Stimulated activated CD4-positive, alpha-beta T cell treated with anti-CD3 and anti-CD28 coated beads, Interleukin-2, amount 100 ng/mL, for 24 hours (primary cell): ENCODE data around the gene KRTAP13-3.

ENCODE experiments used
- DNase-seq, 2 donors: peaks; one replicate each; pipeline ENCODE4 v3.0.0-alpha.2; 2020

Gene KRTAP13-3

DNA sequence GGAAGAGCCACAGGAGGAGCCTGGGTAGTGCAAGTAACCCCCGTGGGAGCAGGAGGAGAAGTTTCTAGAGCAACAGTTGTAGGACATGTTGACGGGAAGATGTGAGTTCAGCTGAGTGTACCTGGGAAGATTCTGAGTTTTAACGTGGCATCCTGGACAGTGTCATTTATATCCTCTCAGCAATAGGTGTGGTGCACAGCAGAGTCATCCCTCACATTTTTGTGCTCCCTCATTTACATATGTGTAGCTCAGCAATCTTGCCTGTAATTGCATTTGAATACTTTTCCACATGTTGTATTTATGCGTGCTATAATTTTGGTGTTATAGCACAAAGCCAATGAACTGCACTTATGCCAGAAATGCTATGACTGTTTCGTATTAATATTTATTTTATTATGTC, at the start of gene KRTAP13-3:
Gene KRTAP13-3, minus strand, starts transcription at position 101 of the 400 bp plus-strand sequence. Its CDS starts 14 bp downstream, at position 87.
- DNase-seq: no peak

DNA sequence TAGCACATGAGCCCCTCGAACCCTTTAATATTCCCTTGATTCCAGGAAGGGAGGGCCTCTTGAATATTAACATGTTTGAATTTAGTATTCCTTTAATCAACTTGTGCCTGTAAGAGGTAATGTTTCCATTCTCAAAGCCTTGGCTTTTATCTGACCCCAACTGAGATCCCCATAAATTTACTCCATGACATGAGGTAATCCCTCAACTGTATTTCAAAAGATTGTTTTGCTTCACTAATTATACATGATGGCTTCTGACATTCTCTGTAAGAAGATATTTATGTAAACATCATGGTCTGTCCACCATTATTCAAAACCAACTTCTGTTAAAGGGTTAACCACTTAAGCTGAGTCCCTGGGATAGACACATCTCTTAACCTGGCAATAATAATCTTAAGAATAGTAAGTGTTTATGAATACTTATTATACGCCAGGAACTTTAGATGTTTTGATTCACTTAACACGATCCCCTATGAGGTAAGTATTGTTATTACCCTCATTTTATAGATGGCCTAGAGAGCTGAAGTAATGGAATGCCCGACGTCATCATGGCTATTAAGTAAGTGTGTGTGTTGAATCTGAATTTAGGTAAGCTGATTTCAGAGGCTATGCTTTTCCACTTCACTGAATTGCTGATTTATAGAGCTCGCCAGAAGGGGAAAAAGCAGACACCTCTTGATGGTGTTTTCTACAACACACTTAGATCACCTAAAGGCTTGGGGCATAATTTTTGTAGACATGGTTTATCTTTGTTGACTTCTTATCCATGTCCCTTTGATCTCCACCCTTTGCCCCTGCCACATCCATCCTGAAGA, 43.4 kb upstream of the KRTAP13-3 start:
- DNase-seq: no peak

- DNase-seq: no peak
These were observed 38.0 kb upstream of the KRTAP13-3 start for GRCh38 chr21:30463713-30464112.

GRCh38 chr21:30448514-30448913, 22.8 kb upstream of the KRTAP13-3 start:
- DNase-seq: no peak

DNA sequence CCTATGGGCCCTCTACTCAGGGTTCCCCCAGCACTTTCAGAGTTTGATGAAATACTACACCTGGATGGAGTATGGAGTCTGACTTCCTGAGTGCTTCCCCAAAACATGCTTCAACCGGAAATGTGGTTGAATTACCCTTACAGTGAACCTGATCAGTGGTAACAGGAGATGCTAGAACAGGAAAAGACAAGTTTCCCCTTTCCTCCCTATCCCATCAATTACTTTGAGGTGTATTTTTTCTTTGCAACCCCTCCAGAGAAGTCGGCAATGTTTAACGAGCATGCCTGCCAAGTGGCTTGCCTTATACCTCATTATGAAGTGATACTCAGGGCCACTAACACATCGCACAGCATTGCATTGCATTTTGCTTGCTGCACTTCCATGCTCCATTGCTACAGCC, 21.3 kb upstream of the KRTAP13-3 start:
- no peak for DNase-seq

DNA sequence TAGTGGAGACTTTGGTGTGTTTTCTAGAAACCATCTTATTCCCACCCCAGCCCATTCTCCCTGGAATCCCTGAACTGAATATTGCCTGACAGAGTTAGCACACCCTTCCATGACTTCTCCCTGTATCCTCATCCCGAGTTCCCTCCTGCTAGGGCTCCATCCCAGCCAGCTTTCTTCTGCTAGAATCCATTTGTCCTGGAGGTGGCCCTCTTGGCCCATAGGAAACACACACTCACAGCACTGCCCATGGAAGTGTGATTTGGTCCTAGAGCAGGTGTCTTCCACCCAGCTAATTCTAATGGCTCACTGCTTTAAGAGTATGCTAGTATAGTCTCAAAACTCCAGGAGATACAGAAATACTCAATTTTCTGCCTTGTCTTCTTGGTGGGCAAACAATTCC, 18.5 kb upstream of the KRTAP13-3 start:
- no peak for DNase-seq

DNA sequence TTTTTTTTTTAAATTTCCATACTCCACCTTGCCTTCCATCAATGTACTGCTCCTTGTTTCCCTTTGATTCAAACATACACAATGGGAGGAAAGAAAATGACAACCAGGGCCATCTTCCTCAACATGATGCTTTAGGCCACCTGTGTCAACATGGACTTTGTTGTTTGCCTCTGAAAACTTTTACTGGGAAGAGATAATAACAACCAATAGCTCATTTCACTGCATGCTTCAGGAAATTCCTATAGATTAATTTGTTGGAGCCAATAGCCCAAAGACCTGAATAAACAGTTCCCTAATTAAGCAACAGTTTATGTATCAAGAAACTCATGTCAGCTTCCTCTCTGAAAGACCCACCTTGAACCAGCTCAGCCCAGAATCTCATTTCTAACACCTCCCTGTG, 17.5 kb upstream of the KRTAP13-3 start:
- DNase-seq: no peak

- no peak for DNase-seq
These were observed 14.2 kb upstream of the KRTAP13-3 start, which contains the start of gene KRTAP15-1 for GRCh38 chr21:30439975-30440374. Gene KRTAP15-1 (plus strand): TSS chr21:30440275. CDS start chr21:30440328, 53 bp downstream.

GRCh38 chr21:30437010-30437565, 11.4 kb upstream of the KRTAP13-3 start:
- DNase-seq: no peak

DNA sequence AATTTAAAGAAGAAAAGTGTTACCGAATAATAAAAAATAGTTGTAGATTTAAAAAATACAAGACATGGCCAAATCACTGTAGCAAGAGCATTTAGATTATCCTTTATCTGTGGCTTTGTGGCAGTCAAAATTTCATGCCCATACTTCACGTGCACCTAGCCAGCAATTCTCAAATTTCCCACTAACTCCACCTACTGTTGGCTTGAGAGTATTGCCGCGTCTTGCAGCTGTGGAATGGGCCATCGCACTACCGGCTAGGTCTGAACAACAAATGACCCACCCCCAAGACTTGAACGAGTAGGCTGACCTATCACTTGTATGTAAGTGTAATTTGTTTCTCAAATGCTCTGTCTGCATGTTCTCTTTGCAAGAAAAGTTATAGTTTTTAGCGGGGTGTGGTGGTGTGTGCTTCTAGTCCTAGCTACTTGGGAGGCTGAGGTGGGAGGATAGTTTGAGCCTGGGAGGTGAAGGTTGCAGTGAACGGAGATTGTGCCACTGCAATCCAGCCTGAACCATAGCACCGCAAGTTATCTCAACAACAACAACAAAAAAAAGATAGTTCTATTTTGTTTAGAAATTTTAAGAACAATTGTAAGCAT, 8.4 kb upstream of the KRTAP13-3 start:
- DNase-seq: peak in 1 of 2 donors; percentile 18

GRCh38 chr21:30430170-30430655, 4.5 kb upstream of the KRTAP13-3 start, which contains the start of gene KRTAP13-4:
Gene KRTAP13-4 (plus strand): TSS chr21:30430220. CDS start chr21:30430276, 56 bp downstream.
- no peak for DNase-seq

DNA sequence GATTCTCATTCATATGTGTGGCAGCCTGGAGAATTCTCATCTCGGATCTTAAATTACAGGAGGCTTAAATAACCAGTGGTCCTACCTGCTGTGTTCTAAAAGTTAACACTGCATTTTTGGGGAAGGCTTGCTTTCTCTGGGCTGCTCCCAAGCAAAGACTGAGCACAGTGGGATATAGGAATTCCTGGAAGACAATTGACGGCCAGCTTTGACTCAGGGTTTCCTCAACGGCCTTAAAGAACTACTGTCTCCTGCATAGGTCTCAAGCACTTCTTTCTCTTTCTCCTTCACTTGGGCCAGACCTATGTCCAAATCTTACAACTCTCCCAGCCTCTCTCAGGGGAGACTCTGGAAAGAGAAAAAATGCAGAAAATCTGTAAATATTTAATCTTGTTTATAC, 1.0 kb upstream of the KRTAP13-3 start:
- no peak for DNase-seq

DNA sequence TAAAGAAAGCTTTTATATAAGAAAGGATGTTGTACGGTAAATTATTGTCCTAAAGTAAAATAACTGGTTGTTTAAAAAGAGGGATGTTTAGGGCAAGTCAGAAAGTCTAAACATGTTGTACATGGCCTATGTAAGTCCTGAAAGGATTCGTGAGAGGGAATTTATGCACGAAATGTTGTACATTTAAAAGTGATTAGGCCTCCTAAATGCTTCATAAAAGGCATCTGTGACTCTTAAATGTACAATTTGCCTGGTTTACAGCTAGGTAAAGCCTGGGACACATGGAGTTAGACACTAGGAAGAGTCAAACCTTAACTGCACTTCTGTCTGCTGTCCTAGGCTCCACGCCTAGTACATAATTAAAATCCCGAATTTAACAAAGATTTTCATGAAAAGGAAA, 9.7 kb downstream of the KRTAP13-3 start:
- DNase-seq: no peak

GRCh38 chr21:30408782-30409494, 16.8 kb downstream of the KRTAP13-3 start:
- DNase-seq: peak in 1 of 2 donors; percentile 7

DNA sequence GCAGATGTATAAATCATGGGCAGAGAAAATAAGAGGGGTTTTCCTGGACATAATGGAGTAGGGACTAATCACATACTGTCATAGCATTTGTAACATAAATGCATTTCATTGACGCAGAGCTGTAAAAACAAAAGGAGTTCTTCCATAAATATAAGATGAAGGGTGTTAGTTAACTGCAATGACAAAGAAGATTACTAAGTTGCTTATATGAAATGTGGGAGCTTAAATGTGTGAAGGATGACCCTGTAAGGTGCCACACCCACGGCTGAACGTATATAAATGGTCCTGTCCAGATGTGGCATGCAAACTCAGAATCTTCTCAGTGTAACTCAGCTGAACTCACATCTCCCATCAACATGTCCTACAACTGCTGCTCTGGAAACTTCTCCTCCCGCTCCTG, 30.0 kb downstream of the KRTAP13-3 start, which contains the start of gene KRTAP13-1:
Gene KRTAP13-1, plus strand, starts transcription at position 301 of the 400 bp plus-strand sequence. Its CDS starts 56 bp downstream, at position 357.
- no peak for DNase-seq

- DNase-seq: no peak
These were observed 34.2 kb downstream of the KRTAP13-3 start for GRCh38 chr21:30391492-30392025.

- DNase-seq: no peak
These were observed 43.5 kb downstream of the KRTAP13-3 start for GRCh38 chr21:30382201-30382600.
